Sigmoid colon (tissue), 7 donors: ENCODE data around the gene CCNB1IP1. TPM values are rescaled to one million over a fixed set of nuclear protein-coding genes. Genes with fewer than 3 reads are reported as not detected.

ENCODE experiments used
- DNase-seq: peaks from one replicate; pipeline ENCODE4 v3.0.0-alpha.2; 2019
- H3K27ac ChIP-seq, 4 donors: fragments of 200-600 bp; sonication (generic); one replicate each; pipeline ENCODE4 v1.5.1; 2016 to 2019; ENCODE audit warnings: mild to moderate bottlenecking in 1 of 4
- H3K27me3 ChIP-seq, 3 donors: fragments of 200-600 bp; sonication (generic); one replicate each; pipeline ENCODE4 v1.5.1; 2019; ENCODE audit warnings: mild to moderate bottlenecking in 1 of 3
- H3K36me3 ChIP-seq, 4 donors: fragments of 200-600 bp; sonication (generic); one replicate each; pipeline ENCODE4 v1.5.1; 2016 to 2019
- H3K4me1 ChIP-seq, 4 donors: fragments of 200-600 bp; sonication (generic); one replicate each; pipeline ENCODE4 v1.5.1; 2017 to 2019
- H3K4me3 ChIP-seq, 4 donors: fragments of 200-600 bp; sonication (generic); one replicate each; pipeline ENCODE4 v1.5.1; 2017 to 2019; ENCODE audit warnings: mild to moderate bottlenecking in 2 of 4, moderate library complexity in 1 of 4
- H3K9me3 ChIP-seq, 4 donors: fragments of 200-600 bp in 3 of 4; sonication (generic) in 3 of 4; one replicate each; pipeline versions ENCODE4 v1.5.1 to v1.6.1; 2013 to 2019
- CTCF ChIP-seq, 4 experiments: fragments of 450-650 bp in 3 of 4; fragments of 200-600 bp in 1 of 4; IDR thresholded peaks; one replicate each; pipeline ENCODE4 v1.5.1; 2016 to 2019; ENCODE audit warnings: antibody characterized with exemption in 4 of 4, mild to moderate bottlenecking in 3 of 4, moderate library complexity in 2 of 4
- EP300 ChIP-seq, 4 donors: sonication (generic); formaldehyde crosslinking; IDR thresholded peaks; one replicate each; pipeline ENCODE4 v1.6.1; 2017; ENCODE audit warnings: antibody characterized with exemption in 4 of 4
- POLR2A ChIP-seq, 2 donors: fragments of 450-650 bp; IDR thresholded peaks; one replicate each; pipeline ENCODE4 v1.6.1; 2016; ENCODE audit warnings: antibody characterized with exemption in 2 of 2, mild to moderate bottlenecking in 2 of 2, moderate library complexity in 2 of 2
- POLR2AphosphoS5 ChIP-seq, 4 donors: sonication (generic); formaldehyde crosslinking; IDR thresholded peaks; one replicate each; pipeline ENCODE4 v1.6.1; 2017; ENCODE audit warnings: antibody characterized with exemption in 4 of 4
- WGBS, 2 donors: extraction: QIAGEN DNeasy Blood & Tissue Kit; methylation state at CpG; one replicate each; pipeline ENCODE4 v1.1.7; 2013; 5-methylcytosine and 5-hydroxymethylcytosine counted together
- intact Hi-C: fragments of 100-400 bp; cut with DNase I; formaldehyde crosslinking; loops from one replicate; pipeline ENCODE4 v1.15.1; 2023
- polyA plus RNA-seq, 3 donors: library from polyadenylated mRNA; stranded (reverse); fragments of 200-250 nt; gene quantifications; one replicate each; pipeline ENCODE4 v1.2.3, GENCODE V29; 2013
- total RNA-seq, 4 donors: library from RNA; depleted of rRNA; stranded (reverse); fragments of >200 nt; gene quantifications; one replicate each; pipeline ENCODE4 v1.1.0, GENCODE V29; 2016
- donor health status: healthy with polysubstance abuse.
- donor health status: Bipolar disorder and iron deficiency.
- donor health status: healthy.

The CCNB1IP1 gene
- total and polyA plus RNA-seq, 7 donors, result 31.2 to 55.8 (median 44.4) TPM

- intact Hi-C loops, result no loop called here
- no peak for DNase-seq
- WGBS, 2 donors, result 92 to 98% methylated on average over 16 of the region's 16 CpGs
- Histone ChIP-seq H3K9me3 (no peaks in the 10 kb centered on the region), H3K27ac (no peak overlapping the region), H3K4me1 (no peaks in the 10 kb centered on the region), H3K27me3 (no peaks in the 10 kb centered on the region), H3K36me3 (peaks cover 10 to 97% (median 25%) of the 10 kb centered on the region in 4 donors), H3K4me3 (no peak overlapping the region)
- TF ChIP-seq CTCF (IDR thresholded peaks at IDR 0.05), result no peak
- TF ChIP-seq POLR2A (IDR thresholded peaks at IDR 0.05), result no peak
Observed at GRCh38 chr14:20317720-20318119, 15.4 kb downstream of the CCNB1IP1 start.

DNA sequence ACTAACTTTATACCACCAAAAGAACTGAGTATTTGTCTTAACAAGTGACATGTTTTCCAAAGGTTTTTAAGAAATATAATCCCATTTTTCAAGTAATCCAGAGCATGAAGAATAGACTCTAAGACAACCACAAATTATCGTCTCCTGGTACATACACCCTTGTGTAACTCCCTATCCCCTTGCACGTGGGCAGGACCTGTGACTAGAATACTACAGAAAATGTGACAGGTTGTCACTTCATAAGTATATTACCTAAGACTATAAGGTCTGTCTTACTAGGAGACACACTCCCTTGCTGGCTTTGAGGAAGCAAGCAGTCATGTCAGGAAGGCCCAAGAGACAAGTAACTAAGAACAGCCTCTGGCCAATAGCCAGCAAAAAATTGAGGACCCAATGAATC lies 19.1 kb downstream of the CCNB1IP1 start:
- whole genome bisulfite sequencing, 2 donors, result 92 to 95% methylated on average over 2 of the region's 2 CpGs
- peaks cover 11 to 80% (median 29%) of the 10 kb centered on the region in 4 donors for H3K36me3 ChIP-seq
- no peak overlapping the region for H3K4me3 ChIP-seq
- H3K9me3 ChIP-seq, result no peaks in the 10 kb centered on the region
- no peak for TF ChIP-seq EP300 (IDR thresholded peaks at IDR 0.05)
- TF ChIP-seq POLR2A (IDR thresholded peaks at IDR 0.05), result no peak
- no peak for TF ChIP-seq POLR2AphosphoS5 (IDR thresholded peaks at IDR 0.05)
- no peak for TF ChIP-seq CTCF (IDR thresholded peaks at IDR 0.05)
- no peak for DNase-seq
- H3K27ac ChIP-seq, result no peak overlapping the region
- H3K27me3 ChIP-seq, result no peaks in the 10 kb centered on the region
- intact Hi-C loops, result no loop called here
- H3K4me1 ChIP-seq, result no peaks in the 10 kb centered on the region

DNA sequence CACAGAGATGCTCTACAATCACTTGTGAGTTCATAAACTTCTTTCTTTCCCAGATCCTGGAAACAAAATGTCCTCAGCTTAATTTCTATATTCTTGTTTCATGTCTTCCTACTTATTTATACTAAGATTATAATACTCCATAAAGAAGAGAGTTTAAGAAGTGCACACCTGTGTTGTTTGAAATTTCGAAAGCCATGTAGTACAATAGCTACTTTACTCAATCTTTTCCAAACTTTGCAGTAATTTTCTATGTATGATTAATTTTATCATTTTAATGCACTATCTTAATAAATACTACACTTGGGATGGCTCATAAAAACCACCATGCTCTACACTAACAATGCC lies 27.0 kb downstream of the CCNB1IP1 start:
- Histone ChIP-seq H3K4me3 (peak overlapping the region in 3 of 4 donors; percentile 61 to 78 (median 64)), H3K36me3 (peaks cover 0 to 14% (median 2%) of the 10 kb centered on the region in 4 donors), H3K9me3 (no peaks in the 10 kb centered on the region), H3K27ac (peak overlapping the region in 1 of 4 donors; percentile 60), H3K4me1 (peaks cover 0 to 20% (median 13%) of the 10 kb centered on the region in 4 donors), H3K27me3 (no peaks in the 10 kb centered on the region)
- intact Hi-C loops, result no loop called here
- WGBS, 2 donors, result 95 to 100% methylated on average over 1 of the region's 1 CpG
- TF ChIP-seq POLR2A (IDR thresholded peaks at IDR 0.05) (no peak), EP300 (IDR thresholded peaks at IDR 0.05) (no peak)
- no peak for DNase-seq

DNA sequence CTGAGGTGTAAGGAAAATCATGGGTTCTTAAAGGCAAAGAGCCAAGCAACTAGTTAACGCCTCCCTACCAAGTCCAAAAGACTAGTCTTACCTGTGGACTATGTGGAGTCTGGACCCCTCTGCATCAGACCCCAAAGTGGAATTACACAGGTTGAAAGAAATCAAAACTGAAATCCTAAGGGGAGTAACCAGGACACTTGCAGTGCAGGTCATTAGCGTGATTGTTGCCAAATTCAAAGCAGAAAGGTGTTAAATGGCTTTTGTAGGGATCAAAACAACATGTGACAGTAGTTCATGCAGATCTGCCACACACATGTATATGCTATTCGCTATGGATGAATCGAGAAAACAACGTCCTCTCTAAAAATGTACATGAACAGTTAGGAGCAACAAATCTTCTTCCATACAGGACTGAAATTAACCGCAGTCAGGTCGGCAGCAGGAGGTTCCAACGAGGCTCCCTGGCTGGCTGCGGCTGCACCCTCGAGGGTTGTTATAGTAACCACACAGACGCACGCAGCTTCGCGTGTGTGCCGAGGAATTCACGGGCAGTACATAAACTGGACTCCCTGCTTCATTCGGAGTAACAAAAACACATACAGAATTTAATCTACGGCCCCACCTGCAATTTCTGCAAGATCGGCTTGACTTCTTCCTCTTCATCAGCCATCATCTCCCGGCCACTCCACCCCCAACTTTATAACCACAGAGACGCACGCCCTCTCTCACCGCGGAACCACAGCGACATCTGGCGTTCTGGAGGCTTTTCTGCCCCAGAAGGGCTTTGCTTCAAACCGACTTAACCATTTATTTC lies 27.6 kb downstream of the CCNB1IP1 start, which contains the start of gene TTC5:
Gene TTC5, minus strand, starts transcription at position 687 of the 814 bp plus-strand sequence. Its CDS starts 14 bp downstream, at position 673.
- peak; percentile 88 for DNase-seq
- Histone ChIP-seq H3K27me3 (no peaks in the 10 kb centered on the region), H3K4me3 (peak within 1 kb of the TSS; percentile 54 to 78 (median 62)), H3K36me3 (peaks cover 2 to 17% (median 4%) of the 10 kb centered on the region in 4 donors), H3K27ac (peak within 1 kb of the TSS; percentile 53 to 72 (median 62)), H3K9me3 (no peaks in the 10 kb centered on the region), H3K4me1 (peaks cover 0 to 20% (median 13%) of the 10 kb centered on the region in 4 donors)
- TF ChIP-seq POLR2AphosphoS5 (IDR thresholded peaks at IDR 0.05), result peak in 3 of 4 donors; percentile 54 to 63 (median 55)
- TF ChIP-seq CTCF (IDR thresholded peaks at IDR 0.05), result peak; percentile 66 to 88 (median 75)
- no peak for TF ChIP-seq POLR2A (IDR thresholded peaks at IDR 0.05)
- intact Hi-C loops, result no loop called here
- 0 to 1% methylated on average over 27 of the region's 27 CpGs for WGBS, 2 donors

- Histone ChIP-seq H3K4me3 (no peak overlapping the region), H3K36me3 (peaks cover 22 to 48% (median 28%) of the 10 kb centered on the region in 4 donors), H3K9me3 (no peaks in the 10 kb centered on the region), H3K27me3 (no peaks in the 10 kb centered on the region), H3K27ac (no peak overlapping the region), H3K4me1 (peaks cover 0 to 20% (median 13%) of the 10 kb centered on the region in 4 donors)
- 91 to 93% methylated on average over 1 of the region's 1 CpG for WGBS, 2 donors
- TF ChIP-seq POLR2A (IDR thresholded peaks at IDR 0.05), result no peak
- TF ChIP-seq POLR2AphosphoS5 (IDR thresholded peaks at IDR 0.05), result no peak
- no peak for TF ChIP-seq EP300 (IDR thresholded peaks at IDR 0.05)
- no peak for TF ChIP-seq CTCF (IDR thresholded peaks at IDR 0.05)
- no peak for DNase-seq
- intact Hi-C loops, result no loop called here
Observed at GRCh38 chr14:20302042-20302755, 30.9 kb downstream of the CCNB1IP1 start.
